Caki2 (cell line): ENCODE results near the gene MRTFA. TPM values are rescaled to one million over a fixed set of nuclear protein-coding genes. Genes with fewer than 3 reads are reported as not detected.

Source experiments
- DNase-seq: peaks from one replicate; pipeline ENCODE4 v3.0.0-alpha.2; 2015; ENCODE audit warnings: low read depth
- in situ Hi-C: cut with HindIII; loops from 2 replicates; pipeline ENCODE4 v1.10.0; 2016; ENCODE audit warnings: low sequenced_read_pairs, low pct_unique_long_range_greater_than_20kb, mixed read lengths
- total RNA-seq: library from RNA; depleted of rRNA; stranded (reverse); fragments of >200 nt; shearing (Covaris generic); gene quantifications from 2 replicates; pipeline ENCODE4 v1.2.3, GENCODE V29; 2014; ENCODE audit warnings: low replicate concordance

The MRTFA gene
- total RNA-seq, 1 experiment from 2014 or later = 24.6 TPM

- in situ Hi-C loops = no loop called here
Observed at GRCh38 chr22:40476341-40476740, 160.2 kb downstream of the MRTFA start.

DNA sequence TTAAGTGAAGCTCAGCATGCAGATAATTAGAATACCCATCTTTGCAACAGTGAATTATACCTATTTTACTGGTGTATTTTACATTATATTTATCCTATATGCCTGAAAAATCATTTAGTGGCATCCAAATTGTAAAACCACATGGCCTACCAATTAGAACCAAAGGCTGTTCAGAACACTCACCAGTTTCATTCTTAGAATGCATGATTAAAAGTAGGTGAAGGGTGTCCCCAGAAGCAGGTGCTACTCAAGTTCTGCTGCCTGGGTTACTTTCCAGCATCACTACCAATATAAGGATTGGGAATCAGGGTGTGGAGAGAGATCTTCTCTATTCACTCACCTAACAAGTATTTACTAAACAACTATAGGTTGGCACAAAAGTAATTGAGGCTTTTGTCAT is 162.8 kb downstream of the MRTFA start:
- no peak for DNase-seq
- in situ Hi-C loops = no loop called here

More at GRCh38 chr22:40476341-40476740, 160.2 kb downstream of the MRTFA start:
- DNase-seq = no peak

DNA sequence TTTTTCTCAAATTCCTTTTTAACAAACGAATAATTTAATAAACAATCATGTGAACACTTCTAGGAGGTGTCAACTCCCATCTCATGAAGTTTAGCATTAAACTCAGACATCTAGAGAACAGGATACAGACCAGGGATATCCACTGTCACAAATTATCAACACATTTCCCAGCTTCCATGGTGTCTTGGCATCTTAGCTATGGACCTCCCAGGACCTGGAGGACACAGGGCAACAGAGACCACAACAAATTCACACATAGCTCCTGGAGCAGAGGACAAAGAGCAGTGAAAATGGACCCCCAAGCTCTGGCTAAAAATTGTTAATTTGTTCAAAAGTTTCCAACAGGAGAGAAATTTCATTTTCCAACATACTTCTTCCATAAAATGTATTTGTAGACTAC is 163.9 kb downstream of the MRTFA start:
- no peak for DNase-seq
- in situ Hi-C loops = no loop called here

GRCh38 chr22:40472051-40472450 is 164.5 kb downstream of the MRTFA start:
- no peak for DNase-seq
- in situ Hi-C loops = no loop called here

GRCh38 chr22:40469181-40469580 is 167.3 kb downstream of the MRTFA start:
- in situ Hi-C loops = no loop called here

DNA sequence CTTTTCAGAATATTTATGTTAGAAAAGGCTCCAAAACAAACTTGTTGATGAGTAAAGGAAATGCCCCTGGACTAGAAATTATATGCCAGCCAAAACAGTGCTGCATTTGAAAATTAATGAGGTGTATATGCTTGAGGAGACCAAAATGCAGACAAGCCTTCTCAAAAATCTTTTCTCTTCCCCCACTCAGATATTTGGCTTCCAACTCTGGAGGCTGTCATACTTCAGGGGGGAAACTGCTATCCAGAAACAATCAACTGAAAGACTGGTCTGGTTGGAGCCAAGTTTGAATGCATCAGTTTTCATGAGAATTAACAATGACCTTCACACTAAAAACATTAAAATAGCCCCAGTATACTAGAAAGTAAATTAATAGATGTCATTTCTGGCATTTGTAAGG is 167.9 kb downstream of the MRTFA start:
- no peak for DNase-seq
- in situ Hi-C loops = no loop called here

More at GRCh38 chr22:40469181-40469580, 167.3 kb downstream of the MRTFA start:
- no peak for DNase-seq

DNA sequence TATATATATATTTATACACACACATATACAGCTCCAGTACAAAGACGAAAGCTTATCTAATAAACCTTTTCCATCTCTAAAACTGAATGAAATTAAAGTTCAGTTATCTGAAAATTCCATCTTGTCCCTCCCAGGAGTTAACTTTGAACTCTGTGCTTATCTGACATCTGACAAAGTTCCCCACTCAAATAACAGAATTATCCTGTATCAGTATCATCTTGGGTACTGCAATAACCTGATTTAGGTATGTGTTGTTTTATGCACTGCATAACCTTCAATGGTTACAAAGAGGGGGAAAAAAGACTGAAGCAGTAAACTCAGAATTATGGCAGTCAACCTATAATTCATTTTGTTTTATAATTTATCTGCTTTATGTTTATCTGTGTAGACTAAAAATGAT is 169.5 kb downstream of the MRTFA start:
- no peak for DNase-seq
- in situ Hi-C loops = no loop called here

GRCh38 chr22:40463683-40464082 is 172.8 kb downstream of the MRTFA start:
- in situ Hi-C loops = no loop called here
- no peak for DNase-seq

DNA sequence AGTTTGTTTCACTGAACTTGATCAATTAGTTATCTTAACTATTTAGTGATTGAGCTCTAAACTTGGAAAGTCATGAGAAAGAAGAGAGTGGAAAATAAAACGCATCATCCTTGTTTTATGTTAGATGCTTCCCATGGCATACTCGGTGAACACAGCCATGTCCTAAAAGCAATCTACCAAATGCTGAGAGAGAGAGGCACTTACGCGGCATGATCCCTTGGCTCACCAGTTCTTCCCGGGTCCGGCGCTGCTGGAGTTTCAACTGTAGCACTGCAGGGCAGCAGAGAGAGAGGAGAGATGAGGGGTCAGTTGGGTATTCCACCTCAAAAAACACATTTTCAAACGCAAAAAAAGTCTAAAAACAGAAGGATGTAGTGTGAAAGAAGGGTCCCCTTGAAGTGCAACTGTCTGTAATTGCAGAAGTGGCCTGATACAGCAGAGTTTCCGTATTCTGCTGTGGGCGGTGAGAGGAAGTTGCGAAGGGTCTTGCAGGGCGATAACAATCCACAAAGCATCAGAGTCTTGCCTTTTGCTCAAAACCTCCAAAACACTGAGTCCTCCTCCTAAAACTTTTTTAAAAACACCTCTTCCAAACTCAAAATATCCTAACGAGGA is 173.4 kb downstream of the MRTFA start:
- DNase-seq = no peak
- in situ Hi-C loops = no loop called here

DNA sequence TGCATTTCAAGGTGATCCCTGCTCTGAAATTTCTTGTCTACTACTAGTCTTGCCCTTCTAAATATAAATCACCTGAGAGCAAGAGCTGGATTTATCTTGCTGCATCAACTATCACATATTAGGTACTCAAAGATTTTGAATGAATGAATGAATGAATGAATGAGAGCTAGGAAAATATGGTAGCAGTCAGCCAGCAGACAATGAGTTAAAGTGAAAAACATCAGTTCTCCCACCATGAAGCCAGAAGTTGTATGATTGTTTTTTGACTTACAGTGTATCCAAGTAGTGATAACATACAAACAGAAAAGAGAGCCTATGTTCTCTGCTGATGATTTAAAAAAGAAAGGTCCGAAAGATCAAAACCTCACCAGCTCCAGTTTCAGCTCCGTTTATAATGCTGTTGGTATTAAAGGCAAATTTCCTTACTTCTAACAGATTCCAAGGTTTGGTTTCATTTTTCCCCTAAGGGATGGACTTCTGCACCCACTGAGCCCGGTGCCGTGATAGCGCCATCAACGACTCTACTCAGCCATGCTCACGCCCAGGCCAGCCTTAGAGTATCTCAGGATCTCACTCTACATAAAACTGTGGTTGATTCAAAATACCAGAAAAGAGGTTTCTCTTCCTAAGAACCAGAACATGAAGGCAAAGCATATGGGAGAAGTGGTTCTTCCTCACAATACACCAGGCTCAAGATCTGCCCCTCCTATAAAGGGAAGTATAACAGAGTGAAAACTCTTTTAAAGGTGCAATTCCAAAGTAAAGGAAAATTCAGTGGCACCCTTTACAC is 174.1 kb downstream of the MRTFA start:
- in situ Hi-C loops = no loop called here
- DNase-seq = no peak

GRCh38 chr22:40453671-40454070 is 182.8 kb downstream of the MRTFA start:
- no peak for DNase-seq
- in situ Hi-C loops = no loop called here

DNA sequence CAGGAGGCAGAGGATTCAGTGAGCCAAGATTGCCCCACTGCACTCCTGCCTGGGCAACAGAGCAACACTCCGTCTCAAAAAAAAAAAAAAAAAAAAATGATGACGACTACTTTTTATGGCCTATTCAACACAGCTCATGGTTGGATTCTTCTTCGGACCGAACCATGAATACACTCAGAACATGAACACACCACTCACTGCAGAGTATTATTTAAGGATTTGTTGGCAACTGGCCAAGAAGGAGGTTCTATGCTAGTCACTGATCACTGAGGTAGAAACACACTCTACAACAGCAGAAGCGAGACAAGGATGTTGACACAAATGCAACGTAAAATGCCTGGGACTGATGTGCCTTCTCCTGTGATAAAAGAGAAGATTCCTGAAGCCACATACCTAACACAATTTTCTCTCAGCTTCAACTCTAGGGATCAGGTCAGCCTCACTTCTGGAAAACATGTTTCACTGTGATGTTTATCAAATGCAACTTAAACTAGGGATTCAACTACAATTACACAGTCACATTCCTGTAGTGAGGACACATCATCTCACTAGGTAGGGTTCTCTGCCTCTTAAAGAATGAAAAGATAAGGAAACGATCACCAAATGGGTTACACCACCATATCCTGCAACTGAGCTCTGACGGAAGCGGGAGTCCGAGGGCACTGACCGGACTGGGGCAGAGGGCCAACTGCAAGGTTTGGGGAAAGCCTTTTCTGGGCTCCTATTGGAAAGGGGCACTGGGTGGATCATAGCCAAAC is 183.6 kb downstream of the MRTFA start:
- in situ Hi-C loops = no loop called here
- DNase-seq = no peak

GRCh38 chr22:40451210-40451609 is 185.3 kb downstream of the MRTFA start:
- DNase-seq = no peak
- in situ Hi-C loops = no loop called here

GRCh38 chr22:40450616-40451015 is 185.9 kb downstream of the MRTFA start:
- no peak for DNase-seq
- in situ Hi-C loops = no loop called here

GRCh38 chr22:40449676-40450035 is 186.9 kb downstream of the MRTFA start:
- no peak for DNase-seq
- in situ Hi-C loops = no loop called here

DNA sequence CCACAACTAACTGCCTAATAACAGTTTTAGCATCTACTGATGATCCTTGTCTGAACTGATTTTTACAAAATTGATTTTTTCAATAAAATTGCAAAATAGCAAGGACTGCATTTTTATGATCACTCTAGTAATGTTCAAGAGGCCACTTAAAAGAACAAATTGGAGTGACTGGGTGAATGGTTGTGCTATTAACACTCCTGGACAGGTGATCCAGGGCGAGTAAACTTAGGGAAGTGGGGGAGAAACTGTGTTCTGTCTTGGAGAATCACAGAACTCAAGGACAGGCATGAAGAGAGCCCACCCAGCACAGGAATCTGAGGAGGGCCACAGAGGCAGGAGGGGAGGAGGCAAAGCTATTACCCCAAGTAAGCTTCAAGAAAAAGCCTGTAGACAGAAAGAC is 190.3 kb downstream of the MRTFA start:
- in situ Hi-C loops = no loop called here
- DNase-seq = no peak

DNA sequence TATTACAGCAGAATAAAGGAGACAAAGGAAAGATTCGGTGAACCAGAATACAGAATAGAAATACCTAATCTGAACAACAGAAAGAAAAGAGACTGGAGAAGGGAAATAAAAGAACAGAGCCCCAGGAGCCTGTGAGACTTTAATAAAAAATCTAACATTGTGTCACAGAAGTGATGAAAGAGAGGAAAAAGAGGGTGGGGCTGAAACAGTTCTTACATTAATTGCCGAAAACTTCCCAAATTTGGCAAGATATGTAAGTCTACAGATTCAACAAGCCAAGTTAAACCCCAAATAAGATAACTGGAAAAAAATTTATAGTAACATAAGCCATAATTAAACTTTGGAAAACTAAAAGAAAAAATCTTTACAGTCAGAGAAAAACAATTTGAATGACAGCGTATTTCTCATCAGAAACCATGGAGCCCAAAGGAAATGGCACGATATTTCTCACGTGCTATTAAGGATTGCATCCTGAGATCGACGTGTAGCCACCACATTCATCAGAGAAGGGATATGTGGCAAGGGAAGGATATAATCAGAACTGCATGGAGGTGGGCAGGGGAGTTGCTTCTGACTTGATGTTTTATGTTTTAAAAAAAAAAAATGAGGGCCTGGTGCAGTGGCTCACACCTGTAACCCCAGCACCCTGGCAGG is 192.2 kb downstream of the MRTFA start:
- DNase-seq = no peak
- in situ Hi-C loops = no loop called here

DNA sequence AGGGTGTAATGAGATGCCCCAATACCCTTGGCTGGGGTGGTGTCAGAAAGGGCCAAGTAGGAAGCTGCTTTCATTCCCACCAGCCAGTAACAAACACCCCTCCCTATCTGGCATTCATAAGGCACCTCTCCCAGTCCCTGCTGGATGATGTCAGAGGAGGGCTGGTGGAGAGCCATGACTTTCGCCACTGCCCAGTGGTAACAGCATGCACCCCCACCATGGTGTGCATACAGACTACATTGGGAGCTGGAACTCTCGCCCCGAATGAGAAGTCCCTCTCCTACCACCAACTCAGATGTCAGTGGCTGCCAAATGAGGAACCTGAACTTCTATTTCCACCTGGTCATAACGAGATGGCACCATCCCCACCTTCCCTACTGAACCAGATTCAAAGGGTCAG is 192.8 kb downstream of the MRTFA start:
- DNase-seq = no peak
- in situ Hi-C loops = no loop called here
